ENCODE measurements around the gene PEX19.
"Not testable (repeated sequence)": the region's sequence is repeated elsewhere in the genome, so short reads cannot be mapped to it uniquely, and the experiment has no call there.

PEX19 gene, protein sequence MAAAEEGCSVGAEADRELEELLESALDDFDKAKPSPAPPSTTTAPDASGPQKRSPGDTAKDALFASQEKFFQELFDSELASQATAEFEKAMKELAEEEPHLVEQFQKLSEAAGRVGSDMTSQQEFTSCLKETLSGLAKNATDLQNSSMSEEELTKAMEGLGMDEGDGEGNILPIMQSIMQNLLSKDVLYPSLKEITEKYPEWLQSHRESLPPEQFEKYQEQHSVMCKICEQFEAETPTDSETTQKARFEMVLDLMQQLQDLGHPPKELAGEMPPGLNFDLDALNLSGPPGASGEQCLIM

DNA sequence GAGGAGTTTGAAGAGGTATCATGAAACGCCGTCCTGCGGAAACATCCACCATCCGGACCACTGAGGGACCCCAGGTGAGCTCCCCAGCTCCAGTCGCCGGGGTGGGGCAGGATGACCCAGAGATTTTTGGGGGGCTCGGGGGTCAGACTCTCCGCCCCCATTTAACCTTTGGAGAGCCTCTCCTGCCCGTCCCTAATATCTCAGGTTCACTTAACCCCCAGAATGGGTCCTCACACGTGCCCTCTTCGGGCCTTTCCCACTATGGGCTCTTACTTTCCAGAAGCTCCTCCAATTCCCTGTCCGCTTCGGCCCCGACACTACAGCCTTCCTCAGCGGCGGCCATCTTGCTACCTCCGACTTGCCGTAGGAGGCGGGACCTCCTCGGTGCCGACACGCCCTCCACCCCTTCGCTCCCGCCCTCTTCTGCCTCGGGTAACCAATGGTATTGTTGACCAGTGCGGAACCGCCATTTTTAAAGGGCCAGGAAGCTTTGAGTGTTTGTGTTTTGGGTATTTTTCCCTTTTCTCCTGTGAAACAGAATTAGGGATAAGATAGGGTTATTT, at the start of gene PEX19:
TSS of gene PEX19 (minus strand) at position 352 of the 563 bp plus-strand sequence. CDS start at position 343, 9 bp downstream.
- DNase-seq (ENCODE audit: low spot score): peak; percentile 93

DNA sequence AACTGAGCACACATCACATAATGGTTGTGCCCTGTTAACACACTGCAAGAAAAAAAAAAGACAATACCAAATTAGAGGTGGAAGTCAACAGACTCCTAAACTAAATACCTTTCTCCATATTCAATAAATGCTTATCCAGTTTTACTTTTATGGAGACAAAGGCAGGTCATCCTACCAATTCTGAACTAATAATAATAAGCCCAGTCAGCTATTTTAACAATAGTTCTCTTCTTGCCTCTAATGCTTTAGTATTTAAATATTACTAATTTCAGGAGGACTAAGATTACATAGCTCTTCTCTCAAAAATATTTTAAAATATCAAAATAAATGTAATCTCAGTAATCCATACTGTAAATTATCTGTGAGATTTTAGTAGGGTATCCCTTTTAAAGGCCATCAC, 47.6 kb upstream of the PEX19 start:
- no peak for DNase-seq (ENCODE audit: low spot score)

DNA sequence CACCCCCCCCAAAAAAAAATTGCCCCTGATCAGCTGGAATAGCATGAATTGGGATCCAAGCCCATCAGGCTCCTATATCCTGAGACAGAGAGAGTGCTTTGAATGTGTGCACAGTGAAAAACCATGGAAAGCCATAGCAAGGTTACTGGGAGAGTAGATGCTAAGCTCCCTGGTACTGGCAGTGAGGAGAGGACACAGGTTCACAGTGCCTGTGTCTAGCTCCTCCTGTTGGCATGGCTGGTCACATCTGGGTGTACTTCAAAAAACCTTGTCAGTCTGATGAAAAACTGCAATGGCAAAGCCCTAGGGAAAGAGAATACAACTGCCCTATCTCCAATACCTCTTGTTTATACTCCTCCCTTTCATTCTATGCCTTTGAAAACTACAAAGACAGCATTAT, 45.2 kb upstream of the PEX19 start:
- DNase-seq (ENCODE audit: low spot score): no peak

DNA sequence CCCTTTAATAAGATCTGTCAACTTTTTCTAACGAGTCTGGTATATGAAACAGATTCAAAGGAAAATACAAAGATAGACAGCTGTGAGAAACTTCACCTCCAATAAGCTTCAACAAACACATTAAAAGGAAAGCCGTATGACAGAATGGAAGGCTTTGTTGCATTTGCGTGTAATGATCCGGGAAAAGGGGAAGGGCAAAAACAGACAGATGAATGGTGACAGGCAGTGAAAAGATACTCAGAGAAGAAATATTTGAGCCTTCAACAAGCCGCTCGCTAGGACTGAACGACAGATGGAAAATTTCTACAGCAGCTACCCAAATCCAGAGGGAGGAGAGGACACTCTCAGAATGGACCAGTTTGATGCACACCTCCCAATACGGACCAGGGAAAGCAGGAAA, 43.3 kb upstream of the PEX19 start:
- DNase-seq (ENCODE audit: low spot score): no peak

DNA sequence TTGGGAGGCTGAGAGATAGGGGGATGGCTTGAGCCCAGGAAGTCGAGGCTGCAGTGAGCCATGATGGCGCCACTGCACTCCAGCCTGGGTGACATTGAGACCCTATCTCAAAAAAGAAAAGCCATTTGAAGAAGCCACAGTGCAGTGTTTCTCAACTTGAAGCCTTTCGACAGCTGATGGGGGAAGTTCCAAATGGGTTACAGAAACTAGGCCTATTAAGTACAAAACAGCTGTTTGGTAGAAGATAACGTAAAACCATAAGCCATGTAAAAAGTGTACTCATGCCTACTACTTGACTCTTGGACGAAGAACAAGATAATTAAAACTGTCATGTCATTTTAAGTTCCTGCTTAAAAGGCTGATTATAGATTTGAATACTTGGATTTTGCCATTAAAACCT, 41.5 kb upstream of the PEX19 start:
- DNase-seq (ENCODE audit: low spot score): no peak

DNA sequence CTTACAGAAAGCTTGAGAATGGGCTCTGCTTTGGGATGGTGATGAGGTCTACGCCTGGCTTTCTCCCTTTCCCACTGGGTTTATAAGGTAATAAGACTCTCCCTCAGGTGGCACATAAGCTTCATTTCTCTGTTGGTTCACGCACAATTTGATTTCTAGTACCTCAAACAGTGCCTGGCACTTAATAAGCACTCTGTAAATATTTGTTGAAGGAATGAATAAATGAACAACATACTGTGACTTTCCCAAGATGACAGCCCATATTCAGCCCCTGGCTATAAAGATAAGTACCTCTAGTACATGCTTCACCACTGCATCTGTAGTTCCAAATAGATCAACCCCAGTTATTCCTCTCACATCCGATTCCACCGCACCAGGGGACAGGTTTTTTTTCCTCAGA, 40.3 kb upstream of the PEX19 start:
- no peak for DNase-seq (ENCODE audit: low spot score)

DNA sequence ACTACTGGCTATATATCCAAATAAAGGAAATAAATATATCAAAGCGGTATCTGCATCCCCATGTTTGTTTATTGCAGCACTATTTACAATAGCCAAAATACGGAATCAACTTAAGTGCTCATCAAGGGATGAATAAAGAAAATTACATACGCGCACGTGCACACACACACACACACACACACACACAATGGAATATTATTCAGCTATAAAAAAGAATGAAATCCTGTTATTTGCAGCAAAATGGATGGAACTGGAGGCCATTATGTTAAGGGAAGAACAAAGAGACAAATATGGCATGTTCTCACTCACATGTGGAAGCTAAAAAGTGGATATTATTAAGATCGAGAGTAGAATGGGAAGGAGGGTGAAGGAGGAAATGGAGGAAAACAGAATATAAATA, 37.9 kb upstream of the PEX19 start:
- DNase-seq (ENCODE audit: low spot score): no peak

DNA sequence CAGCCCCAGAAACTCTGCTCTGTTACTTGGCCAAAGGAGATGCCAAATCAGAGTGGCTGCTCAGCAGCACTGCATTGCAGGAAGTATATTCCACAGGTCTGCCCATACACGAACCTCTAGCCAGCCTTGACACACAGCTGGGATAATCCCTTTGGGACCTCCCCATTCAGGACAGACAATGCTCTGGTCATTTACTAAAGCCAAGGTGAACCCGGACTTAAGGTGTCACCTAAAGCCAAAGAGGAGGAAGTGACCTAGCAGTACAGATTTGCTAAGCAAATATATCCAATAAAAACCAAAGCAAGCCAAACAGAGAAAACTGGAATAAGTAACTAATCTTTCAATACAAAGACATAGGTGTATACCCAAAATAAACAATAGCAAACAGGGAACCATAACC, 30.4 kb upstream of the PEX19 start:
- no peak for DNase-seq (ENCODE audit: low spot score)

DNA sequence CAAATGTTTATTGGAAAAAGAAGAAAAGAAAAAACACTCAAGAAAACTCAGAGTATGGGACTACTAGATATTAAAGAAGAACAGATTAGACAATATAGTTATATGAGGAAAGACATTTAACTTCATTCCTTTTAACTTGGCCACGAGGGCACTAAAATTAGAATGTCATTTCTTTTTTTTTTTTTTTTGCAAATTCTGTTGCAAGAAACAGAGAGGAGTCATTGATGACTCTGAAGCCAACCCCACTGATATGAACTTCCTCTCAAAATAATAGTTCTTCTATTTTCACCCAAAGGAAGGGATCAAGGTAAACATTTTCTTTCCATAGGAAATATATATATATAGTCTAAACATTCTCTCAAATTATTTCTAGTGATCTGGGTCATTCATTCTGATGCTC, 24.6 kb upstream of the PEX19 start:
- no peak for DNase-seq (ENCODE audit: low spot score)

DNA sequence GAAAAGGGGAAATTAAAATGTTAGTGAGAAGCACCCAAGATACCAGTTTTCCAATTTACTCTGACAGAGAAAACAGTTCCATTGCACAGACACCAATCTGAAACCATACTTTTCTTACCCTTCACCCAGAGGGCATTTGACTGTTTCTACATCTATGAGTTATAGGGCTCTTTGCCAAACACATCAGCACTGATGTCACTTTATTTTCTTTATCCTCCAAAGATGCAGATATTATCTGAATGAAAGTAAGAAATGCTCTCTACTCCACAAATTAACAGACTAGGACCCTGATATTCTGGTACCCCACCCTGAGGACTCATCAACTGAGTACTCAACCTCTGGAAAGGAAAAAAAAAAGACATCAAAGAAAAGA, 24.2 kb upstream of the PEX19 start:
- no peak for DNase-seq (ENCODE audit: low spot score)

DNA sequence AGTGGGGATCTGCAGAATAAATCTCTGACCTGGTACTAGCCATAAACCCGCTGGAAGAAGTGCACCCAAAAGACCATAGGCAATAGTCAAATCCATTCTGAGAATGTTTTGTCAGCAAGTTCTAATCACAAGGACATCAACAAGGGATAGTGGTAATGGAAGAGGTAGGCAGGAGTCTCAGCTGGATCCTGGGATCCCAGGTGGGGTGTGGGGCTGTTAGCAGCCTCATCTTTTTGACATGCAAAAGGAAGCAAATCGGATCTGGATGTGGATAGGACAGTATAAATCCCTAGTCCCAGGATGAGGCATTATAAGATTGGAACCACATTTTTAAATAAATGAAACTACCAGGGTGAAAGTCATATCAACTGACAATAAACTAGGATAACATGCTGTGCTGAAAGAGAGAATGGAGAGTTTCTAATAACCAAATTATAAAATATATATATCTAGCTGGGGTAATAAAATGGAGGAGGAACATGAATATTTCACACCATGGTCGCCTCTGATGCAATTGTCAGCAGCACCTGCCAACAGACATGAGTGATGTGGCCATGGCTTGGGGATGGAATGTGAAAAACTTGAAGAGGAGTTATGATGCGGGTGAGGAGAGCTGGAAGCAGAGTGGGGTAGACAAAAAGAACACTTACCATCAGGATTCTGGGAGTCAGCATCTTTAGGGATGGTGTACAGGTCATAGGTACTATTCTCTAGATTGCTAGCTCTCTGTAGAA, 23.7 kb upstream of the PEX19 start:
- DNase-seq (ENCODE audit: low spot score): no peak

DNA sequence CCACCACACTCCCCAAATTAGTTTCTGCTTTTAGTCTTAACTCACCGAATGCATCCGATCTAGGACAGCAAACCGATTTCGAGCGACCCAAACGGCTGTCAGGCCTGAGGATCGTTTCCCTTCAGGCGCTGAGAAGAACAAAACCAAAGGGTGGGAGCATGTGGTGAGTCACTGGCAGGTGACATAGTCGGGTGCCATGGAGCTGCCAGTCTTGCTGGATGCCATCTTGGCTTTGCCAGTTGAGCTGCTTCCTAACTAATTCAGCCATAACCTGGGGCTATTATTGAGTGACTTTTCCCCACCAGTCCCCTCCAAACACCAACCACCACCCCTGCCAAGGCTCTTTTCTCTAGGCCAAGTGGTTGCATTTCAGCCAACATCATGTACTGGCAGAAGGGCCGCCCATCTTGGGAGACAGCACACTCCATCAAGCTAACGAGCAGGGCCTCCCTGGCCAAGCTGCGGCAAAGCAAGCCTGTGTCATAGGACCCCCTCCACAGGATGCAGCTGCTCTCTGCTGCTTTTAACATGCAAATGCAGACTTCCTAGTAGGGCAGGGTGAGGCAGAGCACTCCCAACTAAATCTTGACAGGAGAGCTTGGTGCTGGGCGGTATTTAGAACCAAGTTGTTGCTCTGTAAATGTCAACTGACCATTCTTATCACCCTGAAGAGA, 22.3 kb upstream of the PEX19 start:
- no peak for DNase-seq (ENCODE audit: low spot score)

DNA sequence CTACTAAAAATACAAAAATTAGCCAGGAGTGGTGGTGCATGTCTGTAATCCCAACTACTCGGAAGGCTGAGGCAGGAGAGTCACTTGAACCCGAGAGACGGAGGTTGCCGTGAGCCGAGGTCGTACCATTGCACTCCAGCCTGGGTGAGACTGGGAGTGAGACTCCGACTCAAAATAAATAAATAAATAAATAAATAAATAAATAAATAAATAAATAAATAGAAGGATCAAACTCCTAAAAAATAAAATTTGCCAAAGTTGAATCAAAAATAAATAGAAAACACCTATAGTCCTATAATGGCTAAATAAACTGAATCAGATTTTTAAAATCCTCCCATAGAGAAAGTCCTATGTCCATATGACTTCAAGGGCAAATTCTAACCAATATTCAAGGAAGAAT, 15.2 kb upstream of the PEX19 start:
- DNase-seq (ENCODE audit: low spot score): no peak

DNA sequence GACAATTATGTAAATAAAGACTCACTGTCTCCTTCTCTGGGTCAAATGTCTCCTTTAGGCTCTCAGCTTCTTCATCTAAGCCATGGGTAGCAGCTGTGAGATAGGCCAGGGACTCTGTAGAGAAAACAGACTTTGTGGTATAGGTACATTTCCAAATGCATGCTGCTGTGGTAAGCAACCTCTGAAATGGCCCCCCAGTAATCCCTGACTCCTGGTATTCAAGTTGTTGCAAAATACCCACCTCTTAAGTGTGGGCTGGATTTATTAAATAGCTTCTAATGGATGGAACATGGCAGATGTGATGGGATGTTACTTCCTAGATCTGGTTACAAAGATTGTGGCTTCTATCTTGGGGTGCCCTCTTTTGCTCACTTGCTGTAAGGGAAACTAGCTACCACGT, 11.1 kb upstream of the PEX19 start:
- no peak for DNase-seq (ENCODE audit: low spot score)

DNA sequence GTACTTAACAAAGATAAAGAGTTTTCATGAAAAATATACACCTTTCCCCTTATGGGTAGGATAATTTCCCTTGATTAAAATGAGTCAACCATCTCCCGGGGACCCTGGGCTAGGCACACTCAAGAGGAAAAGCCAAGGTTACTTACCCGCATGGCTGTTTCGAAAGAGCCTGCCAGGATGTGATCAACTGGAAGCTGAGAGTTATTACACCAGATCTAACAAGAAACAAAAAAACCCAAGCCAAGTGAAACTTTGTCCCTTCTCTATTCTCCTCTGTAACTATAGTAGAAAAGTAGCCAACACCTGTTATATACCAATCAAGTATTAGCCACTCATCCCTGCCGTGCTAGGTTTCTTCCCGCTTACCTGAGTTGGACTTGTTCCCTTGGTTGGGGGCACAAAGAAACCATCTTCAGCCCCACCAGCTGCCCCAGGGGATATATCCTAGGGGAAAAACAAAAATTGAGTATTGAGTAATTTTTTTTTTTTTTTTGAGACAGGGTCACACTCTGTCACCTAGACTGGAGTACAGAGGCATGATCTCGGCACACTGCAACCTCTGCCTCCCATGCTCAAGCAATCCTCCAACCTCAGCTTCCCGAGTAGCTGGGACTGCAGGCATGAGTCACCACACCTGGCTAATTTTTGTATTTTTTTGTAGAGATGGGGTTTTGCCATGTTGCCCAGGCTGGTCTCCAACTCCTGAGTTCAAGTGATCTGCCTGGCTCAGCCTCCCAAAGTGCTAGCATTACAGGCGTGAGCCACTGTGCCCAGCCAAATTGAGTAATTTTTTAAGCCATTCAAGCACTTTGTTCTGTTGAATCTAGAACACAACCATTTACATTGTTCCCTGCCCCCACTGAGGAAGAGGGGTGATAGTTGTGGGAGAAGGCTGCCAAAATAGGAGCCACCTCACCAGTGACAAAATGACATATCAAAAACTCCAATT, 8.4 kb upstream of the PEX19 start:
- DNase-seq (ENCODE audit: low spot score): no peak

DNA sequence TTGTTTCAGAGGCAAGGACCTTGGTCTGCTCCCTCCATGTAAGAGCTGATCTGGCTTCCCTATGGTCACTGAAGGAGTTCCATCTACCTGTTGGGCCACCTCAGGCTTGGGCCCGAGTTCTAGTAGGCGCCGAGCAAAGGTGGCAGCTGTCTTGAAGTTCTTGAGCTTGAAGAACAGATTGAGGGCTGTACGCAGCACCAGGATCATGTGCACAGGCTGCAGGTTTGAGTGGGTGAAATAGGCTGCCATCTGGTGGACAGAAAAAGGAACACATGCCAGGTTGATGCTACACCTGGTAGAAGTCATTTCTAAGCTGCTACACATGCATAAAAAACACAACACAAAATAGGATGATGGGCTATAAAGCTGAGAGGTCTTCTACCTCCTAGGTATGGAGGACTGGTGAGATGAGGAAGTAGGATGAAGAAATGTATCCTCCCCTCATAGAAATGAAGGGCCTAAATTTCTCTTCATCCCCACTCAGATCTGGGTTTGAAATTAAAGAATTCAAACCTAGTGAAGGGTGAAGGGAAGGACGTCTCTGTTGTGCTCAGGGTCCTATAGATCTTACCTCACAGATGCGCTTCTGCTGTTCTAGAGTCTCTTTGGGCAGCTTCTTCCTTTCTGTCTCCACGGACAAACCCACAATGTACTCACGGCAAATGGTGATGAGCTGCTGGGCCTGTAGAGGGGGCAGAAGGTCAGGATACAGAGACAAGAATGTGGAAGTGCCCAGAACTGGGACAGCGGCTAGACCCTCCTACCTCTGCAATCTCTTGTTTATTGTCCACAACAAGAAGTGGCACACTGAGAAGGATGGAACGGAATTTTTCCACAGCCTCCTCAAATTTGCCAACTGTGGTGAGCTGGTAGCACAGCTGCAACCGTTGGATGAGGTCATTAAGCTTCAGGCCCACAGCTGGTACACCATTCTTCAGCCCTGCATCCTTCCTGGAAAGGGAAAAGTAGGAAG, 6.6 kb upstream of the PEX19 start:
- DNase-seq (ENCODE audit: low spot score): peak; percentile 70

DNA sequence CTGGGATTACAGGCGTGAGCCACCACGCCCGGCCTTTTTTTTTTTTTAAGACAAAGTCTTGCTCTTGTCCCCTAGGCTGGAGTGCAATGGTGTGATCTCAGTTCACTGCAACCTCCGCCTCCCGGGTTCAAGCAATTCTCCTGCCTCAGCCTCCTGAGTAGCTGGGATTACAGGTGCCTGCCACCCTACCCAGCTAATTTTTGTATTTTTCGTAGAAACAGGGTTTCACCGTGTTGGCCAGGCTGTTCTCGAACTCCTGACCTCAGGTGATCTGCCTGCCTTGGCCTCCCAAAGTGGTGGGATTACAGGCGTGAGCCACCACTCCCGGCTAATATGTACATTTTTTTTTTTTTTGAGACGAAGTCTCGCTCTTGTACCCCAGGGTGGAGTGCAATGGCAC, 2.8 kb upstream of the PEX19 start:
- DNase-seq (ENCODE audit: low spot score): not testable (repeated sequence)

DNA sequence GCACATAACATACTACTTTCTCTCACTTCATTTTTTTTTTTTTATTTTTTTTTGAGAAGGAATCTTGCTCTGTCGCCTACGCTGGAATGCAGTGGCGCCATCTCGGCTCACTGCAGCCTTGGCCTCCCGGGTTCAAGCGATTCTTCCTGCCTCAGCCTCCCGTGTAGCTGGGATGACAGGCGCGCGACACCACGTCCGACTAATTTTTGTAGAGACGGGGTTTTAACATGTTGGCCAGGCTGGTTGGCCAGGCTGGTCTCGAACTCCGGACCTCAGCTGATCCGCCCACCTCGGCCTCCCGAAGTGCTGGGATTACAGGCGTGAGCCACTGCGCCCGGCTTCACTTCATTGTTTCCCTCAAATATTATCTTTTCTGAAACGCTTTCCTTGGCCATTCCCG, 573 bp upstream of the PEX19 start:
- no peak for DNase-seq (ENCODE audit: low spot score)

DNA sequence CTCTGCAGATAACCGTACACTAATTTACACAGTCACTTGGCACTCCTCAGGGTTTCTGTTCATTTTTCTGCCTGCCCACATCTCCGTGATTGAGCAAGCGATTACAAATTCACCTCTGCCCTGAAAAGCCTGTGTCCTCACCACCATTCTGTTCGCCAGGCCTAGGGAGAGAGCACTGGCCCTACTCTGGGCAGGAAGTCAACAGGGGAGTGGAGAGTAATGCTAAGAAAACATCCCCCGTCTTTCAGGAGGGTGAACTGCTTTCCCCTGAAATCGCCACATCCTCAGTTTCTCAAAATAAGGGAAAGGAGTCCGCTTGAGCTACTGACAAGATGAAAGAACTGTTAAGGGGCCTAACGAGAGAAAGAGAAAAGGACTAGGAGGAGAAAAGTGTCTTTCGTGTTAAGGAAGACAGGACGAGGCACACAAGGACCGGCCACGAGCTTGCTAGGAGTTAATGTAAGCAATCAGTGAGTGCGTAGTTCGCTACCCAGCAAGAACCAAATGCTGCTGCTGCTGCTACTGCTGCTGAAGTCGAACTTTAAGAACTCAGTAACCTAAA, 632 bp downstream of the PEX19 start:
- peak; percentile 58 for DNase-seq (ENCODE audit: low spot score)

DNA sequence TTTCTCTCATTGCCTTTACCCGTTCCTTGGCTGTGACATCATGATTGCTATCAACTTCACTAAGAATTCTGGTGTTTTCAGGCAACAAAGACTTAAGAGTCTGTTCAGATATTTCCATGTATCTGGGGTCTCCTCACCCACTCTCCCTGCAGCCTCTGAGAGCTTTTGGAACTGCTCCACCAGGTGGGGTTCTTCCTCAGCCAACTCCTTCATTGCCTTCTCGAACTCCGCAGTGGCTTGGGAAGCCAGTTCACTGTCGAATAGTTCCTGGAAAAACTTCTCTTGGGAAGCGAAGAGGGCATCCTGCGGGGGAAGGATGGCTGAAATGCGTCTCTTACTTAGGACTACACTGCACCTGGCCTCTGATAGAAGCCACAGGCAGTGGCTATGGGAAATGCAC, 2.1 kb downstream of the PEX19 start:
- no peak for DNase-seq (ENCODE audit: low spot score)
